Stimulated activated naive CD8-positive, alpha-beta T cell treated with anti-CD3 and anti-CD28 coated beads, Interleukin-15, amount 100 ng/mL, for 72 hours (primary cell): ENCODE data around the gene CTRL.

Experiments used
- ATAC-seq: fragments of 150-1000 bp; cut with Tn5 transposase; 2 replicates; pipeline ENCODE4 v1.10.0; 2021; ENCODE audit warnings: mild to moderate bottlenecking, moderate library complexity
- DNase-seq, 2 donors: peaks; one replicate each; pipeline ENCODE4 v3.0.0; 2021 to 2022
- H3K27ac Mint-ChIP-seq, 2 donors: one replicate each; pipeline ENCODE4 v1.8.0; 2022; ENCODE audit warnings: mild to moderate bottlenecking in 2 of 2, mixed read lengths in 2 of 2, moderate library complexity in 2 of 2
- H3K27me3 Mint-ChIP-seq: one replicate; pipeline ENCODE4 v1.8.0; 2022; ENCODE audit warnings: mixed read lengths
- H3K4me1 Mint-ChIP-seq: one replicate; pipeline ENCODE4 v1.8.0; 2022; ENCODE audit warnings: mild to moderate bottlenecking, mixed read lengths
- H3K4me3 Mint-ChIP-seq, 2 donors: one replicate each; pipeline ENCODE4 v1.8.0; 2022; ENCODE audit warnings: mild to moderate bottlenecking in 2 of 2, mixed read lengths in 2 of 2, moderate library complexity in 1 of 2
- H3K9me3 Mint-ChIP-seq, 2 donors: one replicate each; pipeline ENCODE4 v1.8.0; 2022; ENCODE audit warnings: mixed read lengths in 2 of 2

Gene CTRL

DNA sequence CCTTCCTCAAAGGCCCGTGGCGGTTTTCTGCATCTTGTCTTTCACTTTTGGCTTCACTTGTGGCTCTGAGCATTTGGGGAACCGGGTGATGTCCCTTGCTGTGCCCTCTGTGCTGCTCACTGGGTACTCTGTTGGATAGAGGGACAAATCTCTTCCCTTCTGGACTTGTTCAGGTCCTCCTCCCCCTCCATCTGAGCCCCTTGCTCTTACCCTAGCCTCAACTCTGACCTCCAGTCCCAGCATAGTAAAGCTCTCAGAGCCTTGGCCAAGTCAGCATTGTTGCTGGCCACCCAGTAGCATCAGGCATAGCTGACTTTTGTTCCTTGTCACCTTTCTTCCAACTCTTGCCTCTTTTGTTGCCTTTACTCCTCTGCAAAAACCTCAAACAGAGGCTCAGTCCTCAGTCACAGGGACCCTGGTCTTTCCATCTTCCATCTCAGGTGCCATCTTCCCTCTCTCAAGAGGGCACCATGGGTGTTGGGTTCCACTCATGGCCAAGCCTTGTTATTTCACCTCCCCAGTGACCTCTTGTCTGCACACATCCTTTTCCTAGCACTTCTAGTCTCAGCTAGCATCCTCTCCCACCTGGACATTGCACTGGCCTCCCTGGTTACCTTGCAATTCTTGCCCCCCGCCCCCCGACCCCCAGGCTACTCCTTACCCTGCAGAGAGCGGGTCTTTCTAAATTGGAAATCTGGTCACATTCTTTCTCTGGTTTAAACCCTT, 5.4 kb upstream of the CTRL start:
- peak overlapping the region; percentile 98 to 99 for H3K4me3 Mint-ChIP-seq
- no peaks in the 10 kb centered on the region for H3K27me3 Mint-ChIP-seq
- H3K9me3 Mint-ChIP-seq = no peaks in the 10 kb centered on the region
- peak; percentile 70 for ATAC-seq
- peak in 1 of 2 donors; percentile 86 for DNase-seq
- peak overlapping the region; percentile 97 to 99 for H3K27ac Mint-ChIP-seq
- peaks cover 67% of the 10 kb centered on the region for H3K4me1 Mint-ChIP-seq

DNA sequence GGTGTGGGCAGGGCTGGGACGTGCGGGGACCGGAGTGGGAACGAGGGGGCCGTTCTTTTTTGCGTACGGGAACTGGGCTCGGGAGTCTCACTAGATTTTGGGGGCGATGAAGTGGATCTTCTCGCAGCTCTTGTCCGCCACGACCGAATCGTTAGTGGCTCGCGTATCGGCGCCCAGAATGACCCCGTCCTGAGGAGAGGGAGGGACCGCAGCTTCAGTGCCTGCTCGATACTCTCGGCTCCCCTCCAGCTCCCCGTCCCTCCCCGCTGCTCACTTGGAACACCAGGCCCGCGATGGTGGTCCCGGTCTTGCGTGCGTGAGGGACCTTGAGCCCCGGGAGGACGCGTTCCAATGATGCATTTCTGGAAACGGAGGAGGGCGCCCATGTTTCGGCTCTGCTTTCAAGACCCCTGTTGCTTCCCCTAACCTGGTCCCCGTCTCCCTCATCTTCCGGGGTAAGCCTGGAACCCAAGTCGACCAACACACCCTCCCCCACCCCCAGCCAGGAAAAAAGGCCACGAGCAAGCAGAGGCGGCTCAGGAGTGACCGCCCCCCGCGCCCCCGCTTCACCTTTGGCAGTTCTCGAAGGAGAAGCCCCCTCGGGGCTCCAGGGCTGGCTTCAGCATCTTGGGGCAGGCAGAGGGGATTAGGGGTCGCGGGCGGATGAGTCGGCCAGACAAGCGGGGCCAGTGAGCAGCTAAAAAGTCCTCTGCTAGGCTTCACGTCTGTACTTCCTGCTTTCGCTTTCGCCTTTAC, 4.6 kb upstream of the CTRL start, which contains the start of gene PSMB10:
Gene PSMB10, minus strand, starts transcription at position 727 of the 756 bp plus-strand sequence. Its CDS starts 101 bp downstream, at position 626.
- H3K9me3 Mint-ChIP-seq = no peaks in the 10 kb centered on the region
- peaks cover 59% of the 10 kb centered on the region for H3K4me1 Mint-ChIP-seq
- peak within 1 kb of the TSS; percentile 98 to 99 for H3K4me3 Mint-ChIP-seq
- ATAC-seq = peak; percentile 33
- H3K27ac Mint-ChIP-seq = peak within 1 kb of the TSS; percentile 97 to 99
- DNase-seq = peak in 1 of 2 donors; percentile 76
- no peaks in the 10 kb centered on the region for H3K27me3 Mint-ChIP-seq

DNA sequence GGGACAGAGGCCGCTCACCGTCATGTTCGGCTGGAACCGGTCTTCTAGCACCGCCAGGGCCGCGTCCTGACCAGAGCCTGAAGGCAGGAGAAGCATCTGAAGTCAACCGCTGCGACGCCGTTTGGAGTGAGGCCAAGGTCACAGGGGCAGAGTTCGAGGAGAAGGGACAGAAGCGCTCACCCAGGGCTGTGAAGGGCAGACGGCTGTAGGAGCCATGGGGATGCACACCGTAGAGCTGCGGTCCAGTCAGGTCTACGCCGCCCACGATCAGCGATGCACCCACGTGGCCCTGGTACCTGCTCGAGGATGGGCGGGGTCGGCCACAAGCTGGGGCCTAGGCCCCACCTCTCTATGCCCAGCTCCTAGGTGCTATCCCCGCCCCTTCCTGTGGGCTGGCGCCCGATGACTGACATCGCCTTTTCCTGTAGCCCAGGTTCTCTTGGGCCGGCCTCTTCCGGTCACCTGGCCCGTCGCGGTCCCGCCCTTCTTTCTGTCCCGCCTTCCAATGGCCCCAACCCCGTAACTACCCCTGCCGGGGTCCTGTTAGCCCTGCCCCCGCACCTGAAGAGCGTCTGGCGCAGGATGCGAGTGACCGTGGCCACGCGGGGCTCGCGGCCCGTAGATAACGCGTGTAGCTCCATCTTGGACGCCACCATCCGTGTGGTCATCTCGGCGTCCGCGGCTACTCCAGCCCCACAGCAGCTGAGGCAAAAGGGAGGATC, 3.9 kb upstream of the CTRL start:
- Mint-ChIP-seq H3K4me1 (peaks cover 56% of the 10 kb centered on the region), H3K27ac (peak overlapping the region; percentile 97 to 99), H3K9me3 (no peaks in the 10 kb centered on the region), H3K27me3 (no peaks in the 10 kb centered on the region), H3K4me3 (peak overlapping the region; percentile 98 to 99)
- peak; percentile 89 to 96 for DNase-seq
- ATAC-seq = peak; percentile 90

GRCh38 chr16:67935101-67935401, 3.4 kb upstream of the CTRL start:
- ATAC-seq (no peak), DNase-seq (no peak)
- Mint-ChIP-seq H3K27ac (peak overlapping the region; percentile 87 to 97), H3K4me3 (peak overlapping the region; percentile 98 to 99), H3K9me3 (no peaks in the 10 kb centered on the region), H3K4me1 (peaks cover 51% of the 10 kb centered on the region), H3K27me3 (no peaks in the 10 kb centered on the region)

DNA sequence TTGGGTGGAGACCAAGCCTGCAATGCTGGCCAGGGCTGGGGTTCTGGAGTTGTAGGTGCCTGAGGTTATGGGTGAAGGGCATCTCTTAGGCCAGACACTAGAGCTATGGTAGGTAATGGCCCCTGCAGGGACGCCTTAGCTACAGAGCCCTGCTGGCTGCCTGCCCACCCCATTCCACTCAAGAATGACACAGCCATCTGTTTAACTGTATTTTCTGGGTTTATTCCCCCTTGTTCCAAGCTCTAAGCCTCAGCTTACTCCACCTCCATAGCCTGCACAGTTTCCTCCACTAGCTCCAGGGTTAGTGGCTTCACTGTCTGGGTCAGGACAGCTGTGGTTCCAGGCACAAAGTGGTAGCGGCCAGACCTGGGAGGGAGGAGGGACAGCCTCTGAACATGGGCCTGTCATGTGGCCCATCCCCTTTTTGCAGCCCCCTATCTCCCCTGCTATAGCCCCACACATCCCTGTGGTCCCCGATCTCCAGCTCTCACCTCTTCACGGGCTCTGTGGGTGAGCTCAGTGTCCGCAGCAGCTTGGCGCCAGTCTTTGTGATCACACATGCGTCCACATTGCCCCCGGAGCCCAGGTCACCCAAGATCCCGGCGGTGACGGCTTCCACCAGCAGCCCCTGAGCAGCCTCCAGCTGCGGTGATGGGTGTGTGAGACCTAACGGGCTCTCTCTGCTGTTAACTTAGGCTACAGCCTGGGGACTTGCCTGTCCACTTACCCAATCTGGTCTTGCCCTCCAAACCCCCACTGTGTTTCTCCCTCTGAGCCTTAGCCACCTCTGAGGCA, 2.8 kb upstream of the CTRL start:
- DNase-seq = no peak
- peak overlapping the region; percentile 87 to 97 for H3K27ac Mint-ChIP-seq
- H3K27me3 Mint-ChIP-seq = no peaks in the 10 kb centered on the region
- no peaks in the 10 kb centered on the region for H3K9me3 Mint-ChIP-seq
- ATAC-seq = no peak
- peaks cover 45% of the 10 kb centered on the region for H3K4me1 Mint-ChIP-seq
- peak overlapping the region; percentile 98 to 99 for H3K4me3 Mint-ChIP-seq

DNA sequence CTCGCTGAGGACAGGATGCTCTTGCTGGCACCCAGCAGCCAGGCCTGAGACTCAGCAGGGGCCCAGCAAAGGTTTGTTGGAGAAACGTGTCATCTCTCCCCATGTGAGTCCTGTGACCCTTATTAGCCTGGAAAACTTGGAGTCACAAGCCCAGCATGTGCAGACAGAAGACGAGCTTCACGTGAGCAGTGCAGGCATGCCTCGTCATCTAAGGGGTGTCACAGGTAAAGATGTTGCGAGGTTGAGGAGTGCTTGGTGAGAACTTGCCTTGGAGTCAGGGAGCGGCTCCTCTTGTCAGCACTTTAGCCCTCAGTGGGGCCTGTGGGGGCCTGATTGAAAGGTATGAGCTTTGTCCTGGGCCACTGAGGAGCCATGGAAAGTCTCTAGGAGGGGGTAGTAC, 2.1 kb upstream of the CTRL start:
- ATAC-seq = no peak
- peak overlapping the region; percentile 39 to 61 for H3K27ac Mint-ChIP-seq
- DNase-seq = no peak
- H3K27me3 Mint-ChIP-seq = no peaks in the 10 kb centered on the region
- H3K9me3 Mint-ChIP-seq = no peaks in the 10 kb centered on the region
- H3K4me1 Mint-ChIP-seq = peaks cover 39% of the 10 kb centered on the region
- H3K4me3 Mint-ChIP-seq = peak overlapping the region; percentile 10 to 18

DNA sequence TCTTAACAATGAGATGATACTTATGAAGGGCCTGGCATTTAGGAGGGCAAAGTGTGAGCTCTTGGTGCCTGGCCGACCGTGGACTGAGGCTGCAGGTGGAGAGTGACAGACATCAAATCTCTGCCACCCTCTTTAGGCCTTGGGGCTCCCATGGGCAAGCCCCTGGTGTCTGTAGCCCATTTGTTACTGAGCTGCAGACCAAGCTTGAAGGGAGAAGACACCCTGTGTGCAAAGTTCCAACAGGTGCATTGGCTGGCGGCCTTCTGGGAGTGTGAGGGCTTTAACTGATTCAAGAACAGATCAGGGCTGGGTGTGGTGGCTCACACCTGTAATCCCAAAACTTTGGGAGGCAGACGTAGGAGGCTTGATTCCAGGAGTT, 789 bp upstream of the CTRL start:
- no peak overlapping the region for H3K4me3 Mint-ChIP-seq
- H3K27me3 Mint-ChIP-seq = no peaks in the 10 kb centered on the region
- H3K27ac Mint-ChIP-seq = peak overlapping the region in 1 of 2 donors; percentile 28
- DNase-seq (no peak), ATAC-seq (no peak)
- no peaks in the 10 kb centered on the region for H3K9me3 Mint-ChIP-seq
- H3K4me1 Mint-ChIP-seq = peaks cover 39% of the 10 kb centered on the region

GRCh38 chr16:67930678-67931211, 917 bp downstream of the CTRL start:
- ATAC-seq (no peak), DNase-seq (no peak)
- H3K9me3 Mint-ChIP-seq = no peaks in the 10 kb centered on the region
- H3K27ac Mint-ChIP-seq = peak overlapping the region in 1 of 2 donors; percentile 62
- no peaks in the 10 kb centered on the region for H3K27me3 Mint-ChIP-seq
- H3K4me3 Mint-ChIP-seq = no peak overlapping the region
- peaks cover 34% of the 10 kb centered on the region for H3K4me1 Mint-ChIP-seq

DNA sequence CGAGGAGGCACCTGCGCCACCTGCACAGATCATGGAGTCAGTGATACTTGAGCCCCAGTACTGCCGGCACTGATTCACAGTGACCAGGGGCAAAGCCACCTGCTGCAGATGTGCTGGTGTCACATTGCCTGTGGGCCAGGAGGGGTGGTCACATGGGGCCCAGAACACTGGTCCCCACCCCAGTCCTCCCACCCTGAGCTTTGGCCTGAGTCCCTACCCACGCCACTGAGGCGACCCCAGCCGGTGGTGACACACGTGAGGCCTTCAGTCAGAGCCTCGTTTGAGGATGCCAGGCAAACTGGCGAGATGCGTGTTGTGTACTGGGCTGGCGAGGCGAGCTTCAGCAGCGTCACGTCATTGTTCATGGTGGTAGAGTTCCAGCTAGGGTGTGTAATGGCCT, 1.5 kb downstream of the CTRL start:
- ATAC-seq (no peak), DNase-seq (no peak)
- Mint-ChIP-seq H3K27ac (peak overlapping the region in 1 of 2 donors; percentile 76), H3K9me3 (no peaks in the 10 kb centered on the region), H3K4me3 (no peak overlapping the region), H3K4me1 (peaks cover 35% of the 10 kb centered on the region), H3K27me3 (no peaks in the 10 kb centered on the region)

GRCh38 chr16:67928561-67929364, 2.9 kb downstream of the CTRL start:
- H3K4me3 Mint-ChIP-seq = no peak overlapping the region
- DNase-seq (peak; percentile 77 to 79), ATAC-seq (peak; percentile 86)
- peaks cover 26% of the 10 kb centered on the region for H3K4me1 Mint-ChIP-seq
- H3K9me3 Mint-ChIP-seq = no peaks in the 10 kb centered on the region
- peak overlapping the region in 1 of 2 donors; percentile 93 for H3K27ac Mint-ChIP-seq
- H3K27me3 Mint-ChIP-seq = no peaks in the 10 kb centered on the region

DNA sequence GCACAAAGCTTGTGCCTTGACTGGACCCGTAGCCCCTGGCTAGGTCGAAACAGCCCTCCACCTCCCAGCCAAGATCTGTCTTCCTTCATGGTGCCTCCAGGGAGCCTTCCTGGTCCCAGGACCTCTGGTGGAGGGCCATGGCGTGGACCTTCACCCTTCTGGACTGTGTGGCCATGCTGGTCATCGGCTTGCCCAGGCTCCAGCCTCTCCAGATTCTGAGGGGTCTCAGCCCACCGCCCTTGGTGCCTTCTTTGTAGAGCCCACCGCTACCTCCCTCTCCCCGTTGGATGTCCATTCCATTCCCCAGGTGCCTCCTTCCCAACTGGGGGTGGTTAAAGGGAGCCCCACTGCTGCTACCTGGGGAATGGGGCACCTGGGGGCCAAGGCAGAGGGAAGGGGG, 3.5 kb downstream of the CTRL start:
- H3K4me3 Mint-ChIP-seq = no peak overlapping the region
- DNase-seq (peak in 1 of 2 donors; percentile 24), ATAC-seq (peak; percentile 3)
- no peaks in the 10 kb centered on the region for H3K27me3 Mint-ChIP-seq
- peaks cover 24% of the 10 kb centered on the region for H3K4me1 Mint-ChIP-seq
- peak overlapping the region in 1 of 2 donors; percentile 93 for H3K27ac Mint-ChIP-seq
- H3K9me3 Mint-ChIP-seq = no peaks in the 10 kb centered on the region

- peaks cover 33% of the 10 kb centered on the region for H3K4me1 Mint-ChIP-seq
- DNase-seq (no peak), ATAC-seq (no peak)
- H3K9me3 Mint-ChIP-seq = no peaks in the 10 kb centered on the region
- no peak overlapping the region for H3K27ac Mint-ChIP-seq
- H3K27me3 Mint-ChIP-seq = no peaks in the 10 kb centered on the region
- H3K4me3 Mint-ChIP-seq = no peak overlapping the region
Measured at GRCh38 chr16:67927131-67927941, 4.3 kb downstream of the CTRL start.

DNA sequence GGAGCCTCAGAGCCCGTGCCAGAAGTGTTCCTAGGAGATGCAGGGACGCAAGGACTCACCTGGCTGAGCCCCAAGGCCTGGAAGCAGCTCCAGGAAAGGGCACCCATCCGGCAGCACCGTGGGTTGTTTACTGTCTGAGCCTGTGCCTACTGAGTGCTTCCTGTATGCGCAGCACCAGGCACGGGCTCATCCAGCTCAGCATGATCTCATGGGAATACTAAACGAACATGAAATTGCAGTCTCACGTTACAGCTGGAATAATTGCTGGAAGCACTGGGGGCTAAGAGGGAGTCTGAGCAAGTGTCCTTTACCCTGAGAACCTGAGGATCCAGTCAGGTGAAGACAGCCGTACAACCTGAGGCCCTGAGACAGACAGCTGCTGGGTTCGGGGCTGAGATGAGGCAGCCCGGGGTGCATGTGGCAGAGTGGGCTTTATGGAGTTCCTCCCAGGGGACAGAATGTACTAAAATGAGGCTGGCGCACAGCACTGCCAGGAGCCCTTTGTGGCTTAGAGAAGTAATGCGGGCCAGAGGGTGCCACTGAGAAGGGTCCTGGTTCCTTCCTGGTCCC, 5.4 kb downstream of the CTRL start:
- Mint-ChIP-seq H3K4me1 (peaks cover 43% of the 10 kb centered on the region), H3K27ac (peak overlapping the region in 1 of 2 donors; percentile 76), H3K4me3 (no peak overlapping the region), H3K9me3 (no peaks in the 10 kb centered on the region), H3K27me3 (no peaks in the 10 kb centered on the region)
- DNase-seq (no peak), ATAC-seq (no peak)
